Nephron progenitor cell (in vitro differentiated cells): ENCODE measurements around the gene STKLD1.
A peak's percentile ranks its signal among the peaks of the same experiment; 100 is the strongest.

Experiments used
- DNase-seq: peaks from one replicate; pipeline ENCODE4 v3.0.0; 2021
- H3K27ac Mint-ChIP-seq: 2 replicates; pipeline ENCODE4 v1.8.0; 2021; ENCODE audit warnings: mild to moderate bottlenecking, moderate library complexity, mixed read lengths
- H3K27me3 Mint-ChIP-seq: 2 replicates; pipeline ENCODE4 v1.8.0; 2021; ENCODE audit warnings: mild to moderate bottlenecking, low read depth, mixed read lengths; ENCODE audit not compliant: poor library complexity
- H3K36me3 Mint-ChIP-seq: 2 replicates; pipeline ENCODE4 v1.8.0; 2021; ENCODE audit warnings: low read depth, mixed read lengths
- H3K4me1 Mint-ChIP-seq: 2 replicates; pipeline ENCODE4 v1.8.0; 2021; ENCODE audit warnings: mixed read lengths
- H3K4me3 Mint-ChIP-seq: 2 replicates; pipeline ENCODE4 v1.8.0; 2021; ENCODE audit warnings: mild to moderate bottlenecking, moderate library complexity, mixed read lengths
- H3K9me3 Mint-ChIP-seq: 2 replicates; pipeline ENCODE4 v1.8.0; 2021; ENCODE audit warnings: mild to moderate bottlenecking, moderate library complexity, mixed read lengths
- CTCF ChIP-seq: fragments of 200-600 bp; sonication (generic); IDR thresholded peaks from 2 replicates; pipeline ENCODE4 v1.5.0; 2021; ENCODE audit warnings: antibody characterized with exemption

STKLD1 gene

GRCh38 chr9:133428617-133429101 lies 52.5 kb downstream of the STKLD1 start:
- Mint-ChIP-seq H3K27me3 (peaks cover 44% of the 10 kb centered on the region), H3K27ac (no peak overlapping the region), H3K4me3 (no peak overlapping the region), H3K9me3 (peaks cover 17% of the 10 kb centered on the region), H3K4me1 (peaks cover 6% of the 10 kb centered on the region), H3K36me3 (peaks cover 18% of the 10 kb centered on the region)
- TF ChIP-seq CTCF = no peak
- peak; percentile 72 for DNase-seq

GRCh38 chr9:133429214-133429613 lies 53.0 kb downstream of the STKLD1 start:
- Mint-ChIP-seq H3K36me3 (peaks cover 18% of the 10 kb centered on the region), H3K27me3 (peaks cover 44% of the 10 kb centered on the region), H3K4me3 (peak overlapping the region; percentile 42), H3K9me3 (peaks cover 17% of the 10 kb centered on the region), H3K4me1 (peaks cover 6% of the 10 kb centered on the region), H3K27ac (no peak overlapping the region)
- no peak for TF ChIP-seq CTCF
- DNase-seq = no peak

GRCh38 chr9:133429641-133430161 lies 53.5 kb downstream of the STKLD1 start:
- DNase-seq = peak; percentile 79
- peak; percentile 28 for TF ChIP-seq CTCF
- H3K27ac Mint-ChIP-seq = no peak overlapping the region
- peak overlapping the region; percentile 42 for H3K4me3 Mint-ChIP-seq
- H3K27me3 Mint-ChIP-seq = peaks cover 44% of the 10 kb centered on the region
- peaks cover 18% of the 10 kb centered on the region for H3K36me3 Mint-ChIP-seq
- peaks cover 6% of the 10 kb centered on the region for H3K4me1 Mint-ChIP-seq
- H3K9me3 Mint-ChIP-seq = peaks cover 17% of the 10 kb centered on the region

- Mint-ChIP-seq H3K27me3 (peaks cover 44% of the 10 kb centered on the region), H3K4me3 (no peak overlapping the region), H3K27ac (no peak overlapping the region), H3K9me3 (peaks cover 17% of the 10 kb centered on the region), H3K4me1 (peaks cover 5% of the 10 kb centered on the region), H3K36me3 (peaks cover 18% of the 10 kb centered on the region)
- DNase-seq = no peak
- TF ChIP-seq CTCF = no peak
Observed at GRCh38 chr9:133430244-133430643, 54.1 kb downstream of the STKLD1 start.

- Mint-ChIP-seq H3K4me3 (no peak overlapping the region), H3K27me3 (peaks cover 29% of the 10 kb centered on the region), H3K36me3 (no peaks in the 10 kb centered on the region), H3K4me1 (no peaks in the 10 kb centered on the region), H3K27ac (no peak overlapping the region), H3K9me3 (no peaks in the 10 kb centered on the region)
- no peak for DNase-seq
- TF ChIP-seq CTCF = no peak
Observed at GRCh38 chr9:133433351-133433843, 57.2 kb downstream of the STKLD1 start.

- H3K27me3 Mint-ChIP-seq = peaks cover 6% of the 10 kb centered on the region
- no peak for TF ChIP-seq CTCF
- no peak overlapping the region for H3K4me3 Mint-ChIP-seq
- no peaks in the 10 kb centered on the region for H3K9me3 Mint-ChIP-seq
- H3K4me1 Mint-ChIP-seq = peaks cover 3% of the 10 kb centered on the region
- H3K27ac Mint-ChIP-seq = no peak overlapping the region
- DNase-seq = no peak
- H3K36me3 Mint-ChIP-seq = no peaks in the 10 kb centered on the region
Observed at GRCh38 chr9:133436681-133437080, 60.5 kb downstream of the STKLD1 start.
